ENCODE results near the gene PIEZO1.

DNA sequence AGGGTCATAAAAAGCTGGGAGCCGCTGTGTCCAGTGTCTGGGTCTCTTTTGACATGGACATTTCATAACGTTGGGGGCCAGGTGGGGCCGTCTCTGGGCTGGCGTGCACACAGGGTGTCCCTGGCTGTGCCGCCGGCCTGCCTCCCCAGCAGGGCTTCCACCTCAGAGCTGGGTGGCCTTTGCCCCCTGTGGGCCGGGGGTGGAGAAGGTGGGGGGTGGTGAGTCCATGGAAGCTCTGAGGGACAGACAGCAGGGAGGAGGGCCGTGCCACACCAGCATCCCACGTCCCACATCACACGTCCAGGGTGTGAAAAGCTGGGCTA lies 97.8 kb downstream of the PIEZO1 start:
- TF ChIP-seq, protein P1, sequence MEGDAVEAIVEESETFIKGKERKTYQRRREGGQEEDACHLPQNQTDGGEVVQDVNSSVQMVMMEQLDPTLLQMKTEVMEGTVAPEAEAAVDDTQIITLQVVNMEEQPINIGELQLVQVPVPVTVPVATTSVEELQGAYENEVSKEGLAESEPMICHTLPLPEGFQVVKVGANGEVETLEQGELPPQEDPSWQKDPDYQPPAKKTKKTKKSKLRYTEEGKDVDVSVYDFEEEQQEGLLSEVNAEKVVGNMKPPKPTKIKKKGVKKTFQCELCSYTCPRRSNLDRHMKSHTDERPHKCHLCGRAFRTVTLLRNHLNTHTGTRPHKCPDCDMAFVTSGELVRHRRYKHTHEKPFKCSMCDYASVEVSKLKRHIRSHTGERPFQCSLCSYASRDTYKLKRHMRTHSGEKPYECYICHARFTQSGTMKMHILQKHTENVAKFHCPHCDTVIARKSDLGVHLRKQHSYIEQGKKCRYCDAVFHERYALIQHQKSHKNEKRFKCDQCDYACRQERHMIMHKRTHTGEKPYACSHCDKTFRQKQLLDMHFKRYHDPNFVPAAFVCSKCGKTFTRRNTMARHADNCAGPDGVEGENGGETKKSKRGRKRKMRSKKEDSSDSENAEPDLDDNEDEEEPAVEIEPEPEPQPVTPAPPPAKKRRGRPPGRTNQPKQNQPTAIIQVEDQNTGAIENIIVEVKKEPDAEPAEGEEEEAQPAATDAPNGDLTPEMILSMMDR (IDR thresholded peaks at IDR 0.05; ENCODE audit: extremely low read depth in 1 of 2, insufficient read depth in 1 of 2, low read depth in 1 of 2, low read length in 2 of 2), result no peak
- TF ChIP-seq POLR2A (IDR thresholded peaks at IDR 0.05; ENCODE audit: low read depth, low read length) (no peak), POLR2AphosphoS5 (IDR thresholded peaks at IDR 0.05; ENCODE audit: insufficient read depth, low read depth, low read length) (no peak), MYC (IDR thresholded peaks at IDR 0.05; ENCODE audit: low read depth, low read length) (no peak), EZH2 (IDR thresholded peaks at IDR 0.05; ENCODE audit: borderline replicate concordance, low read depth, low read length, severe bottlenecking) (no peak), JUN (IDR thresholded peaks at IDR 0.05; ENCODE audit: borderline replicate concordance, insufficient read depth, insufficient read length, low read depth) (no peak), FOS (IDR thresholded peaks at IDR 0.05; ENCODE audit: borderline replicate concordance, insufficient read depth, low read length) (no peak), GATA2 (IDR thresholded peaks at IDR 0.05; ENCODE audit: insufficient read depth, insufficient read length, low read depth, low read length) (no peak)
- TF ChIP-seq, protein P2, sequence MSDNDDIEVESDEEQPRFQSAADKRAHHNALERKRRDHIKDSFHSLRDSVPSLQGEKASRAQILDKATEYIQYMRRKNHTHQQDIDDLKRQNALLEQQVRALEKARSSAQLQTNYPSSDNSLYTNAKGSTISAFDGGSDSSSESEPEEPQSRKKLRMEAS (IDR thresholded peaks at IDR 0.05; ENCODE audit: insufficient read depth, insufficient read length), result no peak
